HEK293 (cell line): ENCODE data around the gene OGFOD3.

Experiments used
- CTCF ChIA-PET: fragments of 350-600 bp; formaldehyde crosslinking; extraction: SDS; loops from one replicate; lab custom pipeline; 2021; ENCODE audit warnings: antibody characterized with exemption; lab: Yijun Ruan, JAX
- POLR2A ChIA-PET: fragments of 300-600 bp; formaldehyde crosslinking; extraction: SDS; loops from one replicate; lab custom pipeline; 2020; ENCODE audit warnings: antibody characterized with exemption, inconsistent platforms; lab: Yijun Ruan, JAX
- H3K27ac ChIP-seq: fragments of 200-500 bp; sonication (Bioruptor generic); 2 replicates; pipeline ENCODE4 v1.5.1; 2014; ENCODE audit warnings: low read depth, low read length, control low read depth, inconsistent platforms; ENCODE audit errors: extremely low read depth
- H3K36me3 ChIP-seq, 2 experiments: fragments of 200-500 bp in 1 of 2; sonication (Bioruptor generic) in 1 of 2; 1 replicate in 1 of 2; 2 replicates in 1 of 2; pipeline ENCODE4 v1.5.1; 2014 to 2017; ENCODE audit warnings: inconsistent platforms in 2 of 2, low read length in 2 of 2; ENCODE audit not compliant: control insufficient read depth in 2 of 2, insufficient read depth in 1 of 2
- H3K4me1 ChIP-seq: fragments of 200-500 bp; sonication (Bioruptor generic); 2 replicates; pipeline ENCODE4 v1.5.1; 2014; ENCODE audit warnings: mild to moderate bottlenecking, low read length, inconsistent platforms; ENCODE audit not compliant: control insufficient read depth, insufficient read depth
- H3K4me3 ChIP-seq: 2 replicates; pipeline ENCODE4 v1.5.1; 2011; ENCODE audit warnings: low read depth, mild to moderate bottlenecking, control low read depth, low read length, moderate library complexity
- H3K9me3 ChIP-seq: fragments of 200-500 bp; sonication (Bioruptor generic); 2 replicates; pipeline ENCODE4 v1.5.1; 2014; ENCODE audit warnings: low read depth, low read length, inconsistent platforms; ENCODE audit not compliant: control insufficient read depth, insufficient read depth
- HOXD13 ChIP-seq: sonication (generic); formaldehyde crosslinking; IDR thresholded peaks from 2 replicates; pipeline ENCODE4 v1.8.0; 2022; ENCODE audit warnings: missing genetic modification reagents, borderline replicate concordance
- IKZF3 ChIP-seq: fragments of 450-650 bp; IDR thresholded peaks from 2 replicates; pipeline ENCODE4 v1.5.0; 2018; ENCODE audit warnings: missing biosample characterization, mild to moderate bottlenecking, missing genetic modification characterization, moderate library complexity
- KLF17 ChIP-seq: fragments of 450-650 bp; formaldehyde crosslinking; IDR thresholded peaks from 2 replicates; pipeline ENCODE4 v1.5.1; 2016; ENCODE audit warnings: missing biosample characterization, missing genetic modification characterization
- MEIS1 ChIP-seq: sonication (generic); formaldehyde crosslinking; IDR thresholded peaks from 2 replicates; pipeline ENCODE4 v1.8.1; 2022; ENCODE audit warnings: missing genetic modification reagents, mild to moderate bottlenecking, borderline replicate concordance
- PRDM6 ChIP-seq: fragments of 450-650 bp; formaldehyde crosslinking; IDR thresholded peaks from 2 replicates; pipeline ENCODE4 v1.5.1; 2017; ENCODE audit warnings: missing biosample characterization, missing genetic modification characterization
- RBAK ChIP-seq: fragments of 450-650 bp; formaldehyde crosslinking; IDR thresholded peaks from 2 replicates; pipeline ENCODE4 v1.5.1; 2016; ENCODE audit warnings: missing biosample characterization, missing genetic modification characterization
- SP7 ChIP-seq: fragments of 450-650 bp; formaldehyde crosslinking; IDR thresholded peaks from 2 replicates; pipeline ENCODE4 v1.5.1; 2016; ENCODE audit warnings: missing biosample characterization, missing genetic modification characterization
- WT1 ChIP-seq: fragments of 450-650 bp; formaldehyde crosslinking; IDR thresholded peaks from 2 replicates; pipeline ENCODE4 v1.5.1; 2016; ENCODE audit warnings: missing biosample characterization, missing genetic modification characterization
- ZBTB11 ChIP-seq: fragments of 450-650 bp; formaldehyde crosslinking; conservative IDR thresholded peaks from 2 replicates; pipeline ENCODE4 v1.5.1; 2016; ENCODE audit warnings: low read depth, missing biosample characterization, missing genetic modification characterization
- ZBTB20 ChIP-seq: fragments of 450-650 bp; formaldehyde crosslinking; IDR thresholded peaks from 2 replicates; pipeline ENCODE4 v1.5.1; 2016; ENCODE audit warnings: missing biosample characterization, missing genetic modification characterization
- ZBTB7A ChIP-seq: fragments of 450-650 bp; formaldehyde crosslinking; IDR thresholded peaks from 2 replicates; pipeline ENCODE4 v1.5.1; 2016; ENCODE audit warnings: low read depth, missing biosample characterization, missing genetic modification characterization
- ZBTB8A ChIP-seq: fragments of 450-650 bp; formaldehyde crosslinking; IDR thresholded peaks from 2 replicates; pipeline ENCODE4 v1.5.1; 2016; ENCODE audit warnings: missing biosample characterization, missing genetic modification characterization
- ZFP37 ChIP-seq: fragments of 450-650 bp; formaldehyde crosslinking; IDR thresholded peaks from 2 replicates; pipeline ENCODE4 v1.5.1; 2016; ENCODE audit warnings: missing biosample characterization, missing genetic modification characterization
- ZFP41 ChIP-seq: fragments of 450-650 bp; formaldehyde crosslinking; IDR thresholded peaks from 2 replicates; pipeline ENCODE4 v1.5.1; 2016; ENCODE audit warnings: missing biosample characterization, missing genetic modification characterization, borderline replicate concordance
- ZIC2 ChIP-seq: fragments of 450-650 bp; formaldehyde crosslinking; IDR thresholded peaks from 2 replicates; pipeline ENCODE4 v1.5.1; 2016; ENCODE audit warnings: missing biosample characterization, missing genetic modification characterization
- ZNF211 ChIP-seq: fragments of 450-650 bp; formaldehyde crosslinking; IDR thresholded peaks from 2 replicates; pipeline ENCODE4 v1.5.1; 2016; ENCODE audit warnings: low read depth, missing biosample characterization, missing genetic modification characterization
- ZNF23 ChIP-seq: fragments of 450-650 bp; formaldehyde crosslinking; IDR thresholded peaks from 2 replicates; pipeline ENCODE4 v1.5.1; 2016; ENCODE audit warnings: missing biosample characterization, missing genetic modification characterization, borderline replicate concordance
- ZNF335 ChIP-seq: fragments of 450-650 bp; formaldehyde crosslinking; conservative IDR thresholded peaks from 2 replicates; pipeline ENCODE4 v1.5.1; 2016; ENCODE audit warnings: missing biosample characterization, missing genetic modification characterization
- ZNF341 ChIP-seq: fragments of 450-650 bp; formaldehyde crosslinking; IDR thresholded peaks from 2 replicates; pipeline ENCODE4; 2016; ENCODE audit warnings: low read depth, missing biosample characterization, missing genetic modification characterization
- ZNF391 ChIP-seq: fragments of 450-650 bp; formaldehyde crosslinking; IDR thresholded peaks from 2 replicates; pipeline ENCODE4 v1.5.1; 2016; ENCODE audit warnings: low read depth, missing biosample characterization, missing genetic modification characterization, borderline replicate concordance
- ZNF530 ChIP-seq: fragments of 450-650 bp; formaldehyde crosslinking; IDR thresholded peaks from 2 replicates; pipeline ENCODE4 v1.5.1; 2016; ENCODE audit warnings: low read depth, missing biosample characterization, missing genetic modification characterization
- ZNF549 ChIP-seq: fragments of 450-650 bp; IDR thresholded peaks from 2 replicates; pipeline ENCODE4 v1.5.1; 2018; ENCODE audit warnings: missing biosample characterization, missing genetic modification characterization, mild to moderate bottlenecking, inconsistent platforms, moderate library complexity
- ZNF558 ChIP-seq: fragments of 450-650 bp; formaldehyde crosslinking; IDR thresholded peaks from 2 replicates; pipeline ENCODE4 v1.5.1; 2016; ENCODE audit warnings: missing biosample characterization, missing genetic modification characterization
- ZNF623 ChIP-seq: fragments of 450-650 bp; formaldehyde crosslinking; IDR thresholded peaks from 2 replicates; pipeline ENCODE4 v1.5.1; 2016; ENCODE audit warnings: missing biosample characterization, missing genetic modification characterization
- ZNF658 ChIP-seq: fragments of 450-650 bp; formaldehyde crosslinking; IDR thresholded peaks from 2 replicates; pipeline ENCODE4; 2016; ENCODE audit warnings: missing biosample characterization, missing genetic modification characterization
- ZNF677 ChIP-seq: fragments of 450-650 bp; IDR thresholded peaks from 2 replicates; pipeline ENCODE4 v1.5.0; 2018; ENCODE audit warnings: missing biosample characterization, mild to moderate bottlenecking, missing genetic modification characterization, moderate library complexity
- ZNF76 ChIP-seq: fragments of 450-650 bp; formaldehyde crosslinking; IDR thresholded peaks from 2 replicates; pipeline ENCODE4; 2016; ENCODE audit warnings: low read depth, missing biosample characterization, missing genetic modification characterization, borderline replicate concordance
- ZSCAN16 ChIP-seq: fragments of 450-650 bp; formaldehyde crosslinking; IDR thresholded peaks from 2 replicates; pipeline ENCODE4 v1.5.1; 2016; ENCODE audit warnings: missing biosample characterization, missing genetic modification characterization
- ZSCAN4 ChIP-seq: fragments of 450-650 bp; formaldehyde crosslinking; IDR thresholded peaks from 2 replicates; pipeline ENCODE4 v1.5.1; 2017; ENCODE audit warnings: missing biosample characterization, missing genetic modification characterization
- ZXDB ChIP-seq: fragments of 450-650 bp; formaldehyde crosslinking; IDR thresholded peaks from 2 replicates; pipeline ENCODE4 v1.5.1; 2016; ENCODE audit warnings: missing biosample characterization, missing genetic modification characterization

OGFOD3 gene

GRCh38 chr17:82458885-82459424 is 40.6 kb upstream of the OGFOD3 start (continued):
- TF ChIP-seq ZNF558 (tag by site-specific recombination), result no peak
- TF ChIP-seq HOXD13 (CRISPR knock-in tag), result no peak
- TF ChIP-seq ZFP37, result no peak
- no peak for TF ChIP-seq ZNF623 (tag by site-specific recombination)
- peak; percentile 83 for TF ChIP-seq ZXDB (tag by site-specific recombination)
- peak; percentile 19; the same call in 1 of the 2 replicates for TF ChIP-seq ZBTB20 (tag by site-specific recombination)
- TF ChIP-seq RBAK (tag by site-specific recombination), result no peak
- no peak for TF ChIP-seq ZNF530 (tag by site-specific recombination)
- no peak for TF ChIP-seq ZNF341 (tag by site-specific recombination)
- no peak for TF ChIP-seq ZNF23 (tag by site-specific recombination)
- TF ChIP-seq ZNF335, result peak; percentile 72
- 0 out of 2 replicates have a peak, but pooled peaks have one; percentile 58 for TF ChIP-seq MEIS1 (CRISPR knock-in tag)
- TF ChIP-seq ZNF677 (tag by site-specific recombination), result no peak
- TF ChIP-seq, all 188 proteins: peak for 13

GRCh38 chr17:82458179-82458884 is 39.9 kb upstream of the OGFOD3 start, which contains the start of gene NARF:
NARF (plus strand) TSS chr17:82458741; CDS start chr17:82458804, 63 bp downstream.
- Histone ChIP-seq H3K27ac (peak within 1 kb of the TSS; percentile 95), H3K9me3 (no peaks in the 10 kb centered on the region), H3K36me3 (peaks cover 15 to 36% of the 10 kb centered on the region in 2 experiments), H3K4me1 (peaks cover 5% of the 10 kb centered on the region), H3K4me3 (peak within 1 kb of the TSS; percentile 92)
- ChIA-PET POLR2A (interaction anchor here (1.3 to 1.5 kb wide), 2 partner anchors 10 to 16 kb away, joined by 3 to 5 read pairs; no protein-coding TSS in a partner anchor), CTCF (interaction anchor here (0.5 to 1.2 kb wide), 3 partner anchors 34 to 91 kb away, joined by 3 to 5 read pairs (median 3); no protein-coding TSS in a partner anchor)
- TF ChIP-seq PRDM6 (no peak), ZNF391 (tag by site-specific recombination) (peak; percentile 77), KLF17 (tag by site-specific recombination) (peak; percentile 64), ZSCAN4 (tag by site-specific recombination) (0 out of 2 replicates have a peak, but pooled peaks have one; percentile 13), ZNF76 (tag by site-specific recombination) (peak; percentile 70; the same call in 1 of the 2 replicates), ZNF549 (tag by site-specific recombination) (no peak), ZNF658 (tag by site-specific recombination) (no peak), ZSCAN16 (tag by site-specific recombination) (peak; percentile 71), ZBTB7A (peak; percentile 65; the same call in 1 of the 2 replicates), ZXDB (tag by site-specific recombination) (peak; percentile 82), ZFP41 (tag by site-specific recombination) (no peak), IKZF3 (tag by site-specific recombination) (peak; percentile 85), ZNF211 (no peak), WT1 (tag by site-specific recombination) (peak; percentile 61; the same call in 1 of the 2 replicates), SP7 (peak; percentile 70; the same call in 1 of the 2 replicates), ZBTB11 (peak; percentile 86), ZIC2 (peak; percentile 73), ZBTB8A (tag by site-specific recombination) (peak; percentile 79)
